ENCODE results near the gene GAS6.

The GAS6 gene

GRCh38 chr13:113813070-113813748, 50.7 kb downstream of the GAS6 start:
- no peaks in the 10 kb centered on the region for H3K36me3 ChIP-seq (ENCODE audit: insufficient read depth, low read depth, low read length)
- H3K4me1 ChIP-seq (ENCODE audit: insufficient read depth, low read length): no peaks in the 10 kb centered on the region
- peaks cover 7% of the 10 kb centered on the region for H3K9me3 ChIP-seq (ENCODE audit: insufficient read depth, low read depth, low read length)
- H3K4me3 ChIP-seq (ENCODE audit: low read length): no peak overlapping the region
- no peak overlapping the region for H3K9ac ChIP-seq (ENCODE audit: low read depth, low read length)
- H3K27ac ChIP-seq (ENCODE audit: low read length): no peak overlapping the region
- no peaks in the 10 kb centered on the region for H3K27me3 ChIP-seq (ENCODE audit: insufficient read depth, low read length)

GRCh38 chr13:113812178-113813040, 51.5 kb downstream of the GAS6 start:
- Histone ChIP-seq H3K36me3 (ENCODE audit: insufficient read depth, low read depth, low read length) (no peaks in the 10 kb centered on the region), H3K9me3 (ENCODE audit: insufficient read depth, low read depth, low read length) (peaks cover 13% of the 10 kb centered on the region), H3K27me3 (ENCODE audit: insufficient read depth, low read length) (no peaks in the 10 kb centered on the region), H3K4me3 (ENCODE audit: low read length) (no peak overlapping the region), H3K9ac (ENCODE audit: low read depth, low read length) (no peak overlapping the region), H3K27ac (ENCODE audit: low read length) (no peak overlapping the region), H3K4me1 (ENCODE audit: insufficient read depth, low read length) (no peaks in the 10 kb centered on the region)

DNA sequence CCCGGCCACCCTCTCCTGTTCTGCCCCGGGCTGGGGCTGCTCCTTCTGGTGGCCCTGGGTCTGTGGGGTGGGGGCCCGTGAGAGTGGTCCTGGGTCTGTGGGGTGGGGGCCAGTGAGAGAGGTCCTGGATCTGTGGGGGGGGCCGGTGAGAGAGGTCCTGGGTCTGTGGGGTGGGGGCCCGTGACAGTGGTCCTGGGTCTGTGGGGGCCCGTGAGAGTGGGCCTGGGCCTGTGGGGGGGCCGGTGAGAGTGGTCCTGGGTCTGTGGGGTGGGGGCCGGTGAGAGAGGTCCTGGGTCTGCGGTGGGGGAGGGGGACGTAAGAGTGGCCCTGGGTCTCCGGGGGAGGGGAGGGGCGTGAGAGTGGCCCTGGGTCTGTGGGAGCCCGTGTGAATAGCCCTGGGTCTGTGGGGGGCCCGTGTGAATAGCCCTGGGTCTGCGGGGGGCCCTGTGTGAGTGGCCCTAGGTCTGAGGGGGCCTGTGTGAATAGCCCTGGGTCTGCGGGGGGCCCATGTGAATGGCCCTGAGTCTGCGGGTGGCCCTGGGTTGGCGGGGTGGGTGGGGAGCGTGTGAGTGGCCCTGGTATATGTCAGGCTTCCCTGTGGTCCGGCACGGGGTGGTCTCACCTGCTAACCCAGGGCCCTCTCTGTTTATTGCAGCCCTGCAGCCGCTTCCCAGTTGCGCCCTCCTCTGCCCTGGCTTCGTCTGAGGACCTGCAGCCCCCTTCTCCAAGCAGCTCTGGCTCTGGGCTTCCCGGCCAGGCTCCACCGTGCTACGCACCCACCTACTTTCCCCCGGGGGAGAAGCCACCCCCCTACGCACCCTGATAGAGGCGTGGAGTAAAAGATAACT, 52.6 kb downstream of the GAS6 start:
- H3K36me3 ChIP-seq (ENCODE audit: insufficient read depth, low read depth, low read length): no peaks in the 10 kb centered on the region
- H3K27me3 ChIP-seq (ENCODE audit: insufficient read depth, low read length): no peaks in the 10 kb centered on the region
- H3K4me3 ChIP-seq (ENCODE audit: low read length): no peak overlapping the region
- no peak overlapping the region for H3K9ac ChIP-seq (ENCODE audit: low read depth, low read length)
- no peak overlapping the region for H3K27ac ChIP-seq (ENCODE audit: low read length)
- H3K9me3 ChIP-seq (ENCODE audit: insufficient read depth, low read depth, low read length): peaks cover 13% of the 10 kb centered on the region
- no peaks in the 10 kb centered on the region for H3K4me1 ChIP-seq (ENCODE audit: insufficient read depth, low read length)

DNA sequence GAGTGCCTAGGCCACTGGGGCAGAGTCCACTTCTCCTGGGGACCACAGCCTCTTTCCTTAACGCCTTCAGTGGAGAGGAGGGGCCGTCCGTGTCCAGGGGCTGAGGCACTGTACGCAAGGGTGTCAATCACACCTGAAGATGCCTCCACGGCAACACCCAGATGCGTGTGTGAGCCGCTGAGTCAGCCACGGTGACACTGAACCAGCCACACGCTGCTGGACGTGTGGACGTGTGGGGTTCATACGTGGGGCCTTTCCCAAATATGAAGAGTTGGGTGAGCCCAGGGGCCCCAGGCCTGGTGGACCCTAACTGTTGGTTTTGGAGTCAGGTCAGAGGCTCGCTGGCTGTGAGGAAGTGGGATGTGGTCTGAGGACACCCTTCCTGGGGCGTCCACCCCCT, 53.2 kb downstream of the GAS6 start:
- no peak overlapping the region for H3K27ac ChIP-seq (ENCODE audit: low read length)
- H3K4me1 ChIP-seq (ENCODE audit: insufficient read depth, low read length): no peaks in the 10 kb centered on the region
- no peaks in the 10 kb centered on the region for H3K36me3 ChIP-seq (ENCODE audit: insufficient read depth, low read depth, low read length)
- H3K4me3 ChIP-seq (ENCODE audit: low read length): no peak overlapping the region
- peaks cover 13% of the 10 kb centered on the region for H3K9me3 ChIP-seq (ENCODE audit: insufficient read depth, low read depth, low read length)
- no peaks in the 10 kb centered on the region for H3K27me3 ChIP-seq (ENCODE audit: insufficient read depth, low read length)
- H3K9ac ChIP-seq (ENCODE audit: low read depth, low read length): no peak overlapping the region

DNA sequence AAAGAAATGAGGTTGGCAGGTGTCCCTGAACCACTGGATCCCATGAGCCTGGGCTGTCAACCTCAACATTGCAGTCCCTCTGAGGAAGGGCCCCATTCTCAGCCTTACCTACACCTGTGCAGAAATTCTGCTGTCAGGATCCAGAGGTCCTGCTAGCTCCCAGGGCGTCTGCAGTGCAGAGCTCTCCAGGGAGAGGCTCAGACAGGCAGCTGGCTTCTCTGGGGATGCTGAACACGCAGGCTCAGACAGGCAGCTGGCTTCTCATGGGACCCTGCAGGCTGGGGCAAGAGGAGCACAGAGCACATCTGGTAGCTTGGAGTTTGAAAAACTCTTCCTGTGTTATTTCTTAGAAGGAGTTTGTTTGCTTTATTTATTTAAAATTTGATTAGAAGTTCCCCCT, 53.9 kb downstream of the GAS6 start:
- Histone ChIP-seq H3K4me1 (ENCODE audit: insufficient read depth, low read length) (no peaks in the 10 kb centered on the region), H3K4me3 (ENCODE audit: low read length) (no peak overlapping the region), H3K9ac (ENCODE audit: low read depth, low read length) (no peak overlapping the region), H3K9me3 (ENCODE audit: insufficient read depth, low read depth, low read length) (peaks cover 13% of the 10 kb centered on the region), H3K36me3 (ENCODE audit: insufficient read depth, low read depth, low read length) (no peaks in the 10 kb centered on the region), H3K27me3 (ENCODE audit: insufficient read depth, low read length) (no peaks in the 10 kb centered on the region), H3K27ac (ENCODE audit: low read length) (no peak overlapping the region)

DNA sequence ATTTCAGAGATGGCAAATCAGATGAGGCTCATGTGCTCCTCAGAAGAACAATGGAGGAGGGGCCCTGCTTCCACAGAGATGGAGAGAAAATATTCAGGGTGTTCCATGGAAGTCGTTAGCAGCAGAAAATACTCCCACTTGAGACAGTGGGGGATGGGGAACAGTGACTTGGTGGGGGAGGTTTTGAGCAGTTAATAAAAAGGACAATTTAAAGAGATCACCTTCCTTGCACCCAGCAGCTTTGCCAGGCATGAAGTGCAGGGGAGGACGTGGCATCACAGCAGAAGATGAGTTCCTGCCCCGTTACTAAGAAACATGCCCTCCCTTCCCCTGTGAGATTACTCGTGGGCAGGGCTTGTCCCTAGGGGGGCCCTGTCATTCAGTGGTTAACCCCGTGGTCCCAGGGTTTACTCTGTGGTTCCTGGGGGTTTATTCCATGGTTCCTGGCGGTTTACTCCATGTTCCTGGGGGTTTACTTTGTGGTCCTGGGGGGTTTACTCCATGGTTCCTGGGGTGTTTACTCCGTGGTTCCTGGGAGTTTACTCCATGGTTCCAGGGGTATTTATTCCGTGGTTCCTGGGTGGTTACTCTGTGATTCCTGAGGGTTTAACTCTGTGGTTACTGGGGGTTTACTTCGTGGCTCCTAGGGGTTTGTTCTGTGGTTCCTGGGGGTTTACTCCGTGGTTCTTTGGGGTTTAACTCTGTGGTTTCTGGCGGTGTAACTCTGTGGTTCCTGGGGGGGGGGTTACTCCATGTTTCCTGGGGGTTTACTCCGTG, 55.6 kb downstream of the GAS6 start:
- H3K4me3 ChIP-seq (ENCODE audit: low read length): no peak overlapping the region
- H3K27ac ChIP-seq (ENCODE audit: low read length): no peak overlapping the region
- no peaks in the 10 kb centered on the region for H3K4me1 ChIP-seq (ENCODE audit: insufficient read depth, low read length)
- no peaks in the 10 kb centered on the region for H3K27me3 ChIP-seq (ENCODE audit: insufficient read depth, low read length)
- no peaks in the 10 kb centered on the region for H3K36me3 ChIP-seq (ENCODE audit: insufficient read depth, low read depth, low read length)
- peaks cover 13% of the 10 kb centered on the region for H3K9me3 ChIP-seq (ENCODE audit: insufficient read depth, low read depth, low read length)
- no peak overlapping the region for H3K9ac ChIP-seq (ENCODE audit: low read depth, low read length)

GRCh38 chr13:113806526-113806925, 57.4 kb downstream of the GAS6 start:
- Histone ChIP-seq H3K4me1 (ENCODE audit: insufficient read depth, low read length) (peaks cover 6% of the 10 kb centered on the region; the same call in 1 of the 2 replicates), H3K4me3 (ENCODE audit: low read length) (no peak overlapping the region), H3K36me3 (ENCODE audit: insufficient read depth, low read depth, low read length) (no peaks in the 10 kb centered on the region), H3K9me3 (ENCODE audit: insufficient read depth, low read depth, low read length) (peaks cover 13% of the 10 kb centered on the region), H3K9ac (ENCODE audit: low read depth, low read length) (no peak overlapping the region), H3K27ac (ENCODE audit: low read length) (no peak overlapping the region), H3K27me3 (ENCODE audit: insufficient read depth, low read length) (no peaks in the 10 kb centered on the region)

DNA sequence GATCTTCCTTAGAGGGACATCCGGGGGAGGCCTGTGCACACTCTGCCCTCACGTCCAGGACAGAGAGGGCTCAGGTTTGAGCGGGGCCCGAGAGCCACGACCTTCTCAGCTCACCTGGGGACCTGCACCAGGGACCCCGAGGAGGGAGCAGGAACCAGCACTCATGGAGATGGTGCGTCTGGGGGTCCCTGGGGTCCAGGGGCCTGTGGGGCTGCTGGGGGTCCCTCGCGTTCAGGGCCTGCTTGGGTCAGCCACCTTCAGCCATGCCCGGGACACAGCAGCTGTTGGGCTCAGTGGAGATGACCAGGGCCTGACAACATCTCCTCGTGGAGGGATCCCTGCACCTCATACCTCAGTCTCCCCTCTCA, 57.8 kb downstream of the GAS6 start:
- Histone ChIP-seq H3K36me3 (ENCODE audit: insufficient read depth, low read depth, low read length) (no peaks in the 10 kb centered on the region), H3K4me3 (ENCODE audit: low read length) (no peak overlapping the region), H3K27ac (ENCODE audit: low read length) (no peak overlapping the region), H3K4me1 (ENCODE audit: insufficient read depth, low read length) (peaks cover 6% of the 10 kb centered on the region; the same call in 1 of the 2 replicates), H3K9me3 (ENCODE audit: insufficient read depth, low read depth, low read length) (peaks cover 13% of the 10 kb centered on the region), H3K9ac (ENCODE audit: low read depth, low read length) (no peak overlapping the region), H3K27me3 (ENCODE audit: insufficient read depth, low read length) (no peaks in the 10 kb centered on the region)

DNA sequence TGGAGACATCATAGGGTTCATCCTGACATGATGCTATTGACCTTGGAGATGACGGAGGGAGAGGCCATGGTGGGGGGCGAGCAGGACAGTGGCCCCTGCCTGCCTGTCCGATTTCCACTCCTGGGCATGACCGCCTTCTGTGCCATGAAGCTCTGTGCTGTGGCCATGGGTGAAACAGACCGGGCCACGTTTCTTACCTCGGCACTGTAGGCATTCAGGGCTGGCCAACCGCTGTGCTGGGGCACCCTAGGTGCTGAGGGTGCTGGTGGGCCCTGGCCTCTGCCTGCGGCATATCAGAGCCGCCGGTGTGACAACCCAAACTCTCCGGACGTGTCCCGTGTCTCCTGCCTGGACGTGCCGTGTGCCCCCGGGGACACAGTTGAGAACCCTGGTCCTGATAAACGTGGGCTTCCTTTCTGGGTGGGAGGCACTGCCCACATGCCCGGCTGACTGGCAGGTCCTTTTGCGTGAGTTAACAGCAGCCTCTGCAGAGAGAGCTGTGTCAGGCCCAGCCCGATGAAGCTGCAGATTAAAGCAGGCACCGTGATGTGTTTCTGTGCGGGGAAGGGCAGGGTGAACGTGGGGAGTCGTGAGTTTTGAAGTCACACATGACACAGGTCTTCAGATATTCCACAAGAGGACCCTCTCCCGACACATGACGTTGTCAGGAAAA, 58.3 kb downstream of the GAS6 start:
- Histone ChIP-seq H3K27me3 (ENCODE audit: insufficient read depth, low read length) (no peaks in the 10 kb centered on the region), H3K9ac (ENCODE audit: low read depth, low read length) (no peak overlapping the region), H3K4me1 (ENCODE audit: insufficient read depth, low read length) (peaks cover 6% of the 10 kb centered on the region; the same call in 1 of the 2 replicates), H3K27ac (ENCODE audit: low read length) (no peak overlapping the region), H3K36me3 (ENCODE audit: insufficient read depth, low read depth, low read length) (no peaks in the 10 kb centered on the region), H3K9me3 (ENCODE audit: insufficient read depth, low read depth, low read length) (peaks cover 13% of the 10 kb centered on the region), H3K4me3 (ENCODE audit: low read length) (no peak overlapping the region)

DNA sequence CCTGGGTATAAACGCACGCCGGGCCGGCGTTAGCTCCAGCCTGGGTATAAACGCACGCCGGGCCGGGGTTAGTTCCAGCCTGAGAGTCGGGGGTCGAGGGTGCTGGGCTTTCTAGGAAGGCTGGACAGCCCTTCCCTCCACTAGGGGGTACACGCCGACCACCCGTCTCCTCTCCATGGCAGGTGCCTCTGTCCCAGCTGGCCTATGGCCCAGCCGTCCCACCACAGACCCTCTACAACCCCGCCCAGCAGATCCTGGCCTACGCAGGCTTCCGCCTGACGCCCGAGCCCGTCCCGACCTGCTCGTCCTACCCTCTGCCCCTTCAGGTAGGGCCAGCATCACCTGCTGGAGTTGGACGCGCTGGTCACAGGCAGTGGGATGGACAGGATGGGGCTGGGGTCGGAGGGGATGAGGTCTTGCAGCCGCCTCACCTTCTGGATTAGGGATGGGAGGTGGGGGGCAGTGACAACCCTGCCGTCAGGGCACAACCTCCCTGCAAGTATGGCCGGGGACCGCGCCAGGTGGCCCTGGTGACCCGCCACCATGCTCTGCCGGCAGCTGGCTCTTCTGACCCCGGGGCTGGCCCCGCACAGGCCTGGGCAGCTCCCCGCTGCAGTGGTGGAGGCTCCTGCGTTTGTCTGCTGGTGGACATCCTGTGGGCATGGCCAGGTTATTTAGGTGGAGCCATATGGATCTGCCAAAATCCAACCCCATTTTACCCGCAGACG, 59.0 kb downstream of the GAS6 start:
- no peaks in the 10 kb centered on the region for H3K36me3 ChIP-seq (ENCODE audit: insufficient read depth, low read depth, low read length)
- no peak overlapping the region for H3K4me3 ChIP-seq (ENCODE audit: low read length)
- no peaks in the 10 kb centered on the region for H3K27me3 ChIP-seq (ENCODE audit: insufficient read depth, low read length)
- peaks cover 6% of the 10 kb centered on the region; the same call in 1 of the 2 replicates for H3K4me1 ChIP-seq (ENCODE audit: insufficient read depth, low read length)
- no peak overlapping the region for H3K9ac ChIP-seq (ENCODE audit: low read depth, low read length)
- no peak overlapping the region for H3K27ac ChIP-seq (ENCODE audit: low read length)
- H3K9me3 ChIP-seq (ENCODE audit: insufficient read depth, low read depth, low read length): peaks cover 13% of the 10 kb centered on the region

Measured in iPS-20b (cell line).